ENCODE measurements around the gene HOXB13.

DNA sequence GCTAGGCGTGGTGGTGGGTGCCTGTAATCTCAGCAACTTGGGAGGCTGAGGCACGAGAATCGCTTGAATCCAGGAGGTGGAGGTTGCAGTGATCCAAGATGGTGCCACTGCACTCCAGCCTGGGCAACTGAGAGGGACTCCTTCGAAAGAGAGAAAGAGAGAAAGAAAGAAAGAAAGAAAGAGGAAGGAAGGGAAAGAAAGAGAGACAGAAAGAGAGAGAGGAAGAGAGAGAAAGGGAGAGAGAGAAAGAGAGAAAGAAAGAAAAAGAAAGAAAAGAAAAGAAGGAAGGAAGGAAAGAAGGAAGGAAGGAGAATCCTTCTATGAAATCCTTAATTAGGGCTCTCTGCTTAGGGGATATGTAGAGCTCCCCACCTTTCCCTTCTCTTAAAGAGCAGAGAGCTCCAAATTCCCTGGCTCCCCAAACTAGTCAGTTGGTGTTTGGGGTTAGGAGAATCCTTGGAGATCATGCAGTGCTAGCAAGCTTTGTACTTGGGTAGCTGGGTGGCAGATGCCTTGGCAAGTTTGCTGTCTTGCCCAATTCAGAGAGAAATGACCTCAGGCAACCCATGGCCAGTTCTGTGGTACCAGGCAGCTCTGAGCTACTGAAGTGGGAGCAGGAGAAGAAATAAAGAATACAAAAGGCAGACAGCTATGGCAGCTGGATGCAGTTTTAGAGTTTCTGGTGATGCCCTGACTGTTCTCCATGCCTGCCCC is 8.9 kb upstream of the HOXB13 start:
- TF ChIP-seq CTCF (IDR thresholded peaks at IDR 0.05) (no peak), POLR2AphosphoS5 (IDR thresholded peaks at IDR 0.05) (no peak), POLR2A (IDR thresholded peaks at IDR 0.05) (no peak)

Measured in prostate gland (tissue), 2 donors.